DOHH2 (cell line): ENCODE results near the gene QRFPR.

Experiments
- H3F3A ChIP-seq: fragments of 200-600 bp; sonication (generic), shearing (Covaris generic); 2 replicates; pipeline ENCODE4 v1.6.0; 2016; ENCODE audit warnings: antibody characterized with exemption, mild to moderate bottlenecking; ENCODE audit not compliant: control insufficient read depth, insufficient read depth
- H3K27ac ChIP-seq: fragments of 200-600 bp; sonication (generic); 2 replicates; pipeline ENCODE4 v1.5.1; 2014; ENCODE audit warnings: low read depth, mild to moderate bottlenecking, low read length, moderate library complexity
- H3K27me3 ChIP-seq: fragments of 200-600 bp; sonication (generic); 2 replicates; pipeline ENCODE4 v1.6.1; 2014; ENCODE audit warnings: mild to moderate bottlenecking, low read length, mixed read lengths; ENCODE audit not compliant: control insufficient read depth
- H3K36me3 ChIP-seq: fragments of 200-600 bp; sonication (generic); 2 replicates; pipeline ENCODE4 v1.6.1; 2014; ENCODE audit warnings: mild to moderate bottlenecking, low read length, moderate library complexity, mixed read lengths; ENCODE audit not compliant: control insufficient read depth
- H3K4me1 ChIP-seq: fragments of 200-600 bp; sonication (generic); 2 replicates; pipeline ENCODE4 v1.6.1; 2014; ENCODE audit warnings: mild to moderate bottlenecking, low read length, mixed read lengths; ENCODE audit not compliant: control insufficient read depth
- H3K4me2 ChIP-seq: fragments of 200-600 bp; sonication (generic); 2 replicates; pipeline ENCODE4 v1.6.0; 2014; ENCODE audit warnings: mild to moderate bottlenecking, low read length, moderate library complexity
- H3K4me3 ChIP-seq: fragments of 200-600 bp; sonication (generic); 2 replicates; pipeline ENCODE4 v1.5.1; 2014; ENCODE audit warnings: mild to moderate bottlenecking, low read length, mixed read lengths
- H3K79me2 ChIP-seq: fragments of 200-600 bp; sonication (generic); 2 replicates; pipeline ENCODE4 v1.6.1; 2014; ENCODE audit warnings: mild to moderate bottlenecking, low read length, mixed read lengths; ENCODE audit not compliant: control insufficient read depth
- H3K9me2 ChIP-seq: fragments of 200-600 bp; sonication (generic); replicated peaks from 2 replicates; pipeline ENCODE4 v1.6.1; 2014; ENCODE audit warnings: mild to moderate bottlenecking, low read length, mixed read lengths; ENCODE audit not compliant: control insufficient read depth
- H3K9me3 ChIP-seq: fragments of 200-600 bp; sonication (generic); 2 replicates; pipeline ENCODE4 v1.6.1; 2014; ENCODE audit warnings: antibody characterized with exemption, low read length, mixed read lengths; ENCODE audit not compliant: control insufficient read depth, insufficient read depth
- H4K20me1 ChIP-seq: fragments of 200-600 bp; sonication (generic); 2 replicates; pipeline ENCODE4 v1.6.0; 2014; ENCODE audit warnings: low read depth, mild to moderate bottlenecking, antibody characterized with exemption, low read length, moderate library complexity; ENCODE audit not compliant: control insufficient read depth, insufficient read depth
- EZH2phosphoT487 ChIP-seq: fragments of 200-600 bp; sonication (generic); IDR thresholded peaks from 2 replicates; pipeline ENCODE4 v1.6.1; 2017; ENCODE audit warnings: borderline replicate concordance, mild to moderate bottlenecking, antibody characterized with exemption, low read length, moderate library complexity, mixed read lengths
- TF ChIP-seq, protein P1 (sequence below): fragments of 200-600 bp; sonication (generic); IDR thresholded peaks from one replicate; pipeline ENCODE4 v1.5.1; 2014; ENCODE audit warnings: antibody characterized with exemption, mild to moderate bottlenecking, low read depth, low read length; ENCODE audit not compliant: poor library complexity, severe bottlenecking

The QRFPR gene

DNA sequence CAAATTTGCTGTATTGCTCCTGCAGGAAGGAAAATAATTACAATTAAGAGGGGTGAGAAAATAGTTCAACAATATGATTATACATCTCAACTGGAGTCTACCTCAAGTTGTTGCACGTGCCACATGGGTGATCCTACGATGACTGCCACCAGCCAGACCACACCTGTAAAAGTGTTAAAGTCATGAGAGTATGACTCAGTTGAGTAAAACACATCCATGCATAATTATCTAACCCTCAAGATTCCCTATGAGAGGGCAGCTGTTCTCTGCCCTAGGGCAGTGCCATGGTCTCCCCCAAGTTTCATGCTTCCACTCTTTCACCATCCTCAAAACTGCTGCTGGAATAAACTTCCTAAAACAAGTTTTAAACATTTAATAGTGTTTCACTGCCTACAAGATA lies 44.1 kb downstream of the QRFPR start:
- Histone ChIP-seq H3K9me2 (no peaks in the 10 kb centered on the region), H3K27me3 (no peaks in the 10 kb centered on the region), H3K9me3 (no peaks in the 10 kb centered on the region), H3K79me2 (no peaks in the 10 kb centered on the region), H3K4me2 (no peak overlapping the region), H3K4me1 (no peaks in the 10 kb centered on the region), H3K4me3 (no peak overlapping the region), H3F3A (no peaks in the 10 kb centered on the region), H3K27ac (no peak overlapping the region), H3K36me3 (no peaks in the 10 kb centered on the region), H4K20me1 (no peaks in the 10 kb centered on the region)
- no peak for TF ChIP-seq EZH2phosphoT487
- TF ChIP-seq, protein P1, sequence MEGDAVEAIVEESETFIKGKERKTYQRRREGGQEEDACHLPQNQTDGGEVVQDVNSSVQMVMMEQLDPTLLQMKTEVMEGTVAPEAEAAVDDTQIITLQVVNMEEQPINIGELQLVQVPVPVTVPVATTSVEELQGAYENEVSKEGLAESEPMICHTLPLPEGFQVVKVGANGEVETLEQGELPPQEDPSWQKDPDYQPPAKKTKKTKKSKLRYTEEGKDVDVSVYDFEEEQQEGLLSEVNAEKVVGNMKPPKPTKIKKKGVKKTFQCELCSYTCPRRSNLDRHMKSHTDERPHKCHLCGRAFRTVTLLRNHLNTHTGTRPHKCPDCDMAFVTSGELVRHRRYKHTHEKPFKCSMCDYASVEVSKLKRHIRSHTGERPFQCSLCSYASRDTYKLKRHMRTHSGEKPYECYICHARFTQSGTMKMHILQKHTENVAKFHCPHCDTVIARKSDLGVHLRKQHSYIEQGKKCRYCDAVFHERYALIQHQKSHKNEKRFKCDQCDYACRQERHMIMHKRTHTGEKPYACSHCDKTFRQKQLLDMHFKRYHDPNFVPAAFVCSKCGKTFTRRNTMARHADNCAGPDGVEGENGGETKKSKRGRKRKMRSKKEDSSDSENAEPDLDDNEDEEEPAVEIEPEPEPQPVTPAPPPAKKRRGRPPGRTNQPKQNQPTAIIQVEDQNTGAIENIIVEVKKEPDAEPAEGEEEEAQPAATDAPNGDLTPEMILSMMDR = no peak

DNA sequence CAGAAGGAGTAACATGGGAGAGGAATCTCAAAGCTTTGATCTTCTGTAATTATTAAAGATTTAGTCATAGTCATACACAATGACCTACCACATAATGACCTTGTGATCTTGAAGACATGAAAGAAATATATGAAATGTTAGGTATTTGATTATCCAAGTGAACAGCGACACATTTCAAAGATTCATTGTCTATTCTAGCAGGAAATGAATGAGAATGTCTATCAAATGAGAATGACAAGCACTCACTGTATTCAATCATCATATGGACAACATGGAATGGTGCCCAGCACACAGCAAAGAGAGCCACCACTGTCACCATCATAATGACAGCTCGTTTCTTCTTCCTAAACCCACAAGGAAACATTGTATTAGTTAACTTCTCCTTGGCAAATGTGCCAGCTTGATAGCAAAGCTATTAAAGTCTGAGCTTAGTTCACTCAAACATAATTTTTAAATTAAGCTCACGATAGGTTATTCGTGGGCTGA lies 50.6 kb downstream of the QRFPR start:
- Histone ChIP-seq H3F3A (no peaks in the 10 kb centered on the region), H3K36me3 (no peaks in the 10 kb centered on the region), H3K27me3 (no peaks in the 10 kb centered on the region), H3K79me2 (no peaks in the 10 kb centered on the region), H3K4me2 (no peak overlapping the region), H3K27ac (no peak overlapping the region), H3K4me1 (no peaks in the 10 kb centered on the region), H4K20me1 (no peaks in the 10 kb centered on the region), H3K9me3 (no peaks in the 10 kb centered on the region), H3K4me3 (no peak overlapping the region), H3K9me2 (no peaks in the 10 kb centered on the region)
- TF ChIP-seq EZH2phosphoT487 = no peak
- TF ChIP-seq, protein P1 = no peak

DNA sequence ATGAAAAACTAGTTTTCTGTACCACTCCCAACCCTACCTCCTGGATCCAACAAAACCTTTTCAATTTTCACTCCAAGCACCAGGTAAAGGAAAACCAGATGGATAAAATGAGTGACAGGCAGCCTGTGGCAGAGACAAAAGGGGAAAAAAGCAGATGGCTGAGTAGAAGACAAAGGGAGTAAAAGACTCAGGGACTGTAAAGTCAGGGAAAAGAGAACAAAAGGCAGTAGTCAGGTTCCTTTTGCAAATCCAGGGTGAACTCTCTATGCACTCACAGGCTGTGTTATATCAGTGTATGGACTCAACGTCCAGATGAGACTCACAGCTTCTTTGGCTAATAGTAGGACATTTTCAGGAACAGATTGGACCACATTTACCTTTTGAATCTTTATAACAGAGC lies 54.2 kb downstream of the QRFPR start:
- TF ChIP-seq, protein P1 = no peak
- TF ChIP-seq EZH2phosphoT487 = no peak

DNA sequence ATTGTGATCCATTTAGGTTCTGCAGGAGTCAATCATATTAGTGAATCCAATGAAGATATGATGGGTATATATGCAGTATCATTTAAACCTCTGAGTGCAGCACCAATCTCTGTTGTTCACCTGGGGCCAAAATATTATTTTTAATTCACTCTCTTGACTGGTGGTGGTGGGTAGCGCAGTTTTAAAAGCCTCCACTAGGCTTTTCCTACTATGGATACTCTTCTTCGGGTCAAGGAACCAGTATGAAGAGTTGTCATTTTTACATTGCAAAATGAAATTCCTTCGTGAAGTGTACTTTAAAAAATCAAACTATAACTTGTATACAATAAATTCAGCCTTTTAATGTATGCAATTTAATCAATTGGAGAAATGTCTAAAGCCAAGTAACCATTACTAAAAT lies 56.5 kb downstream of the QRFPR start:
- H3K9me2 ChIP-seq = no peaks in the 10 kb centered on the region
- no peak overlapping the region for H3K4me3 ChIP-seq
- no peaks in the 10 kb centered on the region for H3K79me2 ChIP-seq
- H3K9me3 ChIP-seq = no peaks in the 10 kb centered on the region
- H3K27ac ChIP-seq = no peak overlapping the region
- TF ChIP-seq EZH2phosphoT487 = no peak
- TF ChIP-seq, protein P1 = no peak
- no peaks in the 10 kb centered on the region for H3K36me3 ChIP-seq
- no peaks in the 10 kb centered on the region for H3F3A ChIP-seq
- no peaks in the 10 kb centered on the region for H3K4me1 ChIP-seq
- no peaks in the 10 kb centered on the region for H4K20me1 ChIP-seq
- no peaks in the 10 kb centered on the region for H3K27me3 ChIP-seq
- H3K4me2 ChIP-seq = no peak overlapping the region

More for the DNA sequence above, 54.2 kb downstream of the QRFPR start:
- H4K20me1 ChIP-seq = no peaks in the 10 kb centered on the region
- no peak overlapping the region for H3K27ac ChIP-seq
- no peaks in the 10 kb centered on the region for H3K27me3 ChIP-seq
- no peak overlapping the region for H3K4me2 ChIP-seq
- H3K9me3 ChIP-seq = no peaks in the 10 kb centered on the region
- no peaks in the 10 kb centered on the region for H3K79me2 ChIP-seq
- H3K4me3 ChIP-seq = no peak overlapping the region
- H3K9me2 ChIP-seq = no peaks in the 10 kb centered on the region
- H3K36me3 ChIP-seq = no peaks in the 10 kb centered on the region
- H3K4me1 ChIP-seq = no peaks in the 10 kb centered on the region
- no peaks in the 10 kb centered on the region for H3F3A ChIP-seq
